GM21526 (cell line): ENCODE data around the gene SLC66A1.
"Not testable (repeated sequence)": the region's sequence is repeated elsewhere in the genome, so short reads cannot be mapped to it uniquely, and the experiment has no call there.

ENCODE experiments used
- ATAC-seq: cut with Tn5 transposase; IDR thresholded peaks from one replicate; pipeline ENCODE4 v1.9.1; 2021; ENCODE audit warnings: moderate library complexity; ENCODE audit not compliant: unreplicated experiment, low FRiP score

SLC66A1 gene

DNA sequence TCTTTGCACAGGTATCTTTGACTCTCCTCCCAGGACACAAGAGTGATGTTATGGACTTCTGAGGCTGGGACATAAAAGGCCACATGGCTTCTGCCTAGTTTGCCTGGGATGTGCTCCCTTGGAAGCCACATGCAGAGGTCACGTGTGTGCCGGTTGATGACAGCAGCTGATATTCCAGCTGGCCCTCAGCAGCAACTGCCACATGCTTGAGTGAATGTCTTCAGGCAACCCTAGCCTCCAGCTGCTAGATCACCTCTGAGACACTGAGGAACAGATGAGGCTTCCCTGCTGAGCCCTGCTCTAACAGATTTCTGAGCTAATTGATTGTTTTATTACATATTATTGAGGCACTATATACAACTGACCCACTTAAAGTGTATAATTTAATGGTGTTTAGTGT, 11.9 kb upstream of the SLC66A1 start:
- ATAC-seq: no peak

DNA sequence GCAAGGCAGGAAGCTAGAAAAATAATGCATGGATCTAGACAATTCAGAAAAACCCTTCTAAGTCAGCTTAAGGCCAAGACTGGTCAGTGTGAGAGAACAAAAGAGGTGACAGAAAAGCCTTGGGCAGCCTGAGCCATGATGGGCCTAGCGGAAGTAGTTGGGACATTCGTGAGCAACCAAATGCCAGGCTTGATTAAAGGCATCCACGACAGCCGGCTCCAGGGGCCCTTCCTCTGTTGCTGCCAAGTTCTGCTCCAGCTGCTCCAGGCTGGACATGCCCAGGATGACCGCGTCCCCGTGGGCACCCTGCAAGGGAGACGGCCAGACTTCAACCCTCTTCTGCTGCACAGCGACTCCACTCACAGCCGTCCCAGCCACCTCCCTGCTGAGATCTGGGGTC, 8.0 kb upstream of the SLC66A1 start:
- not testable (repeated sequence) for ATAC-seq

DNA sequence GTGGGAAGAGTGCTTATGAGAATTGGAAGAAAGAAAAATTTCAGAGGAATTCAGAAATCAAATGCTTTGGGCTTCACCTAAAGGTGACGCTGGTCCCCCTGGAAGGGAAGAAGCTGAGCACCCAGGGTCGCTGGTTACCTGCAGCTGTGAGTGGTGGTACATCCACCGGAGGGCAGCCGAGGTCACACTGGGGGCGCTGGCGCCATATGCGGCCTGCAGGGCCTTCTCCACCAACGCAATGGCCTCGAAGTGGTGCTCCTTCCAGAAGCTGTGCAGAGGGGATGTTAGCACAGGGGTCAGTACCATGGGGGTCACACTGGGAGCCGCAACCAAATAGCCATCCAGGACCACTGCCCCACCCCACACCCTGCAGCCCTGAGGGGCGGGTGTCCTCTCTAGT, 6.2 kb upstream of the SLC66A1 start:
- ATAC-seq: no peak

DNA sequence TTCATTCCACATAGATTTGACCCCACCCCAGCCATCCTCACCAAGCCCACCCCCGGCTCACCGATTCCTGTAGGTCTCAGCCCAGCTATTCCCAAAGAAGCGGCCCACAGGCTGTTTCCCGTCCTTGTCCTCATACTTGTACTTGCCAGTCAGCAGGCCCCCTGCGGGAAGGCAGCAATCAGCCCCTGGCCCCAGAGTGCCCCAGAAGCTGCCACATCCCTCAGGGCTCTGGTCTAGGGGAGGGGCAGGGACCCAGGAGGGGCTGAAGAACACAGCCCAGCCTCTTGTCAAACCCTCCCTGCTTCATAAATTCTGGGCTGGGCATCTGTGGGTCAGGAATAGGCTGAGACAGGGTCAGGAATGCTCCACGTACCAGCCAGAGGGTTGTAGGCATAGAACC, 5.2 kb upstream of the SLC66A1 start:
- no peak for ATAC-seq

DNA sequence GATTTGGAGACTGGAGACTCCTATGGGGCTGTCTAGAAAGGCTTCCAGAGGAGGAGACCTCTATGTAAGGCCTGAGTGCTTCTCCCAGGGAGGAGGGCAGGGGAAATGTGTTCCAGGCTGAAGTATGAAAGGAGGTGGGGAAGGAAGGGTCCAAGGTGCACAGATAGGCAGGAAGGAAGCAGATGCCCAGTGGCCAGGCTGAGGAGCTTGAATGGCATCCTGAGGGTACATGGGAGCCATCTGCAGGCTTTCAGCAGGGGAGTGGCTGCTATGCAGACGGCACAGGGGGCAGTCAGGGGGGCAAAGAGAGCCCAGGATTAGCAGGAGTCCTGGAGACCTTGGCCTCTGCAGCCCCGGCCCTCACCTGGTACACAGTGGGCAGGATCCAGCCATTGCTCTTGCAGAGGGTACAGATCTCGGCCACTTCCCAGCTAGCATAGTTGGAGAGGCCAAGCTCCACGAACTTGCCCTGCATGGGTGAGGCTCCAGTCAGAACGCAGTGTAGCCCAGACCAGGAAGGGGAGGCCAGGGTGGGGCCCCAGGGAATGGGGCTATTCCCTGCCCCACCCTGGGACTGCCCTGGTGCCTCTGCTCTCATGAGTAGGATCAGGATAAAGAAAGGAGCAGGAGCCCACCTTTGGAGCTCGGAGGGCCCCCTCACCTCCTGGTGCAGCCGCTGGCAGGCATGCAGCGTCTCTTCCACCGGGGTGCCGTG, 4.2 kb upstream of the SLC66A1 start:
- no peak for ATAC-seq

DNA sequence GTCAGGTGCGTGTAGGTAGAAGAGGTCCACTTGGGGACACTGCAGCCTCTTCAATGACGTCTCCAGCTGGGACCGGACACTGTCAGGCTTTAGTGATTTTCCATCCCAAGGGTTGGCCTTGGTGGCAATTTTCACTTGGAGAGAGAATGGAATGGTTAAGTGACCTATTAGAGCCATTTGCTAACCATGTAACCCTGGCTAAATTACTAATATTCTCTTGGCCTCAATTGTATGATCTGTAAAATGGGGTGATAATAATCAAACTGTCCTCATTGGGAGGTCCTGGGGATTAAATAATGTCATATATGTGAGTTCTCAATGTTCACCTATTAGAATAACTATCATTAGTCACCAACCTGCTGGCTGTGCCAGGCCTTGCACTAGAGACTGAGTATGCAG, 3.6 kb upstream of the SLC66A1 start:
- no peak for ATAC-seq

DNA sequence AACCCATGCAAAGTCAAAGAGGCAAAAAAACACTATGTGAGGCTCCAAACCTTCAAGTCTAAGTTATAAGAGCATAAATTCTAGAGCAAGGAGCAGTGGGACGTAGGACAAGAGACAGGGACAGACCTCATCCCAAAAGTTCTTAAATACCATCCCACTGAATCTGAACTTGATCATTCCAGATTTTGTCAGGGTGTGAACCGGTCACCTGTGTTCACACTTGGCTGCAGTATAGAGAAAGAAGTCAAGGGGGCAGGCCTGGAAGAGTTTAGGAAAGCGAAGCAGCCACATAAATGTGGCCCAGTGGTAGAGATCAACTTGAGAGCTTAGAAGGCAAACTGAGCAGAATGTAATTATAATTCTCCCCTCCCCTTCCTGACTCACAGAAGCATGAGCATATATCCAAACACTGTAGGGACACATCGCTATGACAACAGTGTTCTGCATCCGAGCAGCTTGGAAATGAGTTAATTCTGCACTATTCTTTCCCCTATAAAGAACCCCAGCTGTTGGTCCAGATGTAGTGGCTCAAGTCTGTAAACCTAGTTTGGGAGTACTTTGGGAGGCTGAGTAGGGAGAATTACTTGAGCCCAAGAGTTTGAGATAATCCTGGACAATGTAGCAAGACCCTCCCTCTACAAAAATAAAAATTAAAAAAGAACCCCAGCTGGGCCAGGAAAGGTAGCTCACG, 2.9 kb upstream of the SLC66A1 start:
- ATAC-seq: no peak

DNA sequence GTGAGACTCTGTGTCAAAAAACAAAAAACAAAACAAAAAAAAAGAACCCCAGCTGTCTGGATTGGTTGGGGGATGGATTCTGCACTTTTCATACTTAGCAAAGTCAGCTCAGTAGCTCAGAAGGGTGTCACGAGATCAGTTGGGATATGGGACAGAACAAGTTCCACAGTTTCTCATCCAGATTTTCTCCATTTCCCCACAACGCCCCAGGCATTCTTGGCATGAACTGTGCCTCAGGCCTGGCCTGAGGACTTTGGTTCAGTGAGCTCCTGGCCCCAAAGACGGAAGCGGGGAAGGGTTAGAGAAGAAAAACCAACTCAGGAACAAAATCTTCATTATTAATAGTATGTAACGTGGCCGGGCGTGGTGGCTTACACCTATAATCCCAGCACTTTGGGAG, 2.1 kb upstream of the SLC66A1 start:
- no peak for ATAC-seq

DNA sequence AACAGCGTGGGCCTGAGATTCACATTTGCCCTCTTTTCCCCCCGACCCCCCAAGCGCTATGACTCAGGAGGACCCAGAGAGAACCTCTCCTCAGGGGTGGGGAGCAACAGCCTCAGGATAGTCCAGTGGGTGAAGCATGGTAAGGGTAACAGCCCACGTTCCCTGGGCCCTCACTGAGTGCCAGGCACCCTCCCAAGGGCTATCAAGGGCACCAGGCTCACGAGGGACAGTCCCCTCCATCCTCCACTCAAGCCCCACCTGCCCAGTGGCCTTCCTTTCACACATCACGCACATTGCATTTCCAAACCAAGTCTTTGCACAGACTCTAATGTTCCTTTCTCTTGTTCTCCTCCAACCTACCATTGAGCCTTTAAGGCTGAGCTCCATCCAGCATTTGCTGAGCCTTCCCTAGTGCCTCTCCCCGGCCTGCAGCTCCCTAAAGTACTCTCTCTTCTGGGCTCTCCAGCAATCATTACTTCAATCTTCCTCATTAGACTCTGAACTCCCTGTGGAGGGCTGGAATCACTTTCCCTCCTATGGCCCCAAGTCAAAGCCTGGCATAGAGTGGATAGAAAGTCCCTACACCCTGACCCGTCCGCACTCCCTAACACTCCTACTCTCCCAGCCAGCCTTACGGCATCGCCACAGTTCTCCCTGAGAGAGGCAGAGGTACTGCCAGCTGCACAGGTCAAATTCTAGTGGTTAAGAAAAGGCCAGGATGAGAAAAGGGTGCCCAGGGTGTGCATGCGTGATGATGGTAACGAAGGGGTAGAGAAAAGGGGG, 1.2 kb upstream of the SLC66A1 start:
- ATAC-seq: no peak

DNA sequence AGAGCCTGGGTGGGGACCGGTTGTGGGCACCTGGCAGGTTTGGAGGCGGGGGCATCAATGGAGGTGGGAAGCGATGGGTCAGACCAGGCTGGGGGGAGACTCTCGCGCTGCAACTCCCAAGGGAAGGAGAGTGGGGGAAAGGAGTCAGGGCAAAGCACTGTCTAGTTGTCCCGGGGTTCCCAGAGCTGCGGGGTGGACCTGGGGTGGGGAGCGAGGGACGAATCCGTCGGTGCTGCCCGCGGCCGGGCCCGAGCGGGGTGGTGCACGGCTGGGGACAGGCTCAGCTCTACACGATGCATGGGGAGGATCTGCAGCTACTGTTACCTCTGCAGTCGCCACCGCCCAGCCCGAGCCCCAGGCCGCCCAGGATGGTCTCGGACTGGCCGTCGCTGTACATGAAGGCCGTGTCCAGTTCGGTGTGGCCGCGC, 609 bp upstream of the SLC66A1 start:
- ATAC-seq: no peak

DNA sequence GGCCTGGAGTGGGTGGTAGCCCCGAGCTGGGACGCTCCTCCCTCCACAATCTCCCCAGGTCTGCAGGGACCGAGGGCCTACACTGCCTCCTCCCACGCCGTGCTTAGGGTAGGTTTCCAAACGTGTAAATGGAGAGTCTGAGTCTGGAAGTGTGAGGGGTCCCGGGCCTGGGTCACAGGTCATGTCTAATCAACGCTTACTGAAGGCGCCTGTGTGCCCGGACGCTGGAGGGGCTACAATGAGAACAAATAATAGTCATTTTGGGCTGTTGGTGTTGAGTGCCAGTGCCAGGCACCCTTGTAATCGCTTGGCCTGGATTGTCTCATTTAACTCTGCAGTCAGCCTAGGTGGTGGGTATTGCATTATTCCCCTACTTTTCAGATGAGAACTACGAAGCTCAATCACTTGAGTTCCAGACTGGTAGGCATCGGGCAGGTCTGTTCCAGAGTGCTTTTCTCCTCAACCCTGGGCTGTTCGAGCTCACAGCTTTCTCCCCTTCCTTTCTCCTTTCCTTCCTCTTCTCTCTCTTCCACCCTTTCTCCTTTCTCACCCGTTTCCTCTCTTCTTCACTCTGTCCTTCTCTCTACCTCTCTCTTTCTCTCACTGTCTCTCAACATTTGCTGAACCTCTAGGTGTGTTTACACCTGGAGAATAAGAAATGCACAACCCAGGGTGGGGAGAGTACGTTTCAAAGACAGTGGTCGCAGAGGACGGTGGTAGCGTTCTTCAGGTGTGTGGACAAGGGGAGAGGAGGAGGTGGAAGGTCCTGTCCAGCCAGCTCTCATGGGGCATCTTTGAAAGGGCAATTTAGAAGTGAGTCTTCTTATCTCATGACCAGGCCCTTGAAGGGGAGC, 883 bp downstream of the SLC66A1 start:
- ATAC-seq: no peak

DNA sequence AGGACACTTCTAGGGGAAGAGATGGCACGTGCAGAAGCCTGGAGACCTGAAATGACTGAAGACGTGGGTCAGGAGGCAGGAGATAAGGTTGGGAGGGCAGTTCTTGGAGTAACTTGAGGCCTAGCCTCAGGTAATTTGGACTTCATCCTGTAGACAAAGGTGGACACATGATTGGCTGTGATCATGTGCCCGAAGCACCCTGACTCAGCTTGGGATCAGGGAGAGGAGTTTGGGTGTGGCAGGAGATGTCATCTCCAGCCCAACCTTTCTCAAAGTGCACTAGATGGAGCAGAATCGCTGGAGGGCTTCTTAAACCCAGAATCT, 1.5 kb downstream of the SLC66A1 start:
- no peak for ATAC-seq

DNA sequence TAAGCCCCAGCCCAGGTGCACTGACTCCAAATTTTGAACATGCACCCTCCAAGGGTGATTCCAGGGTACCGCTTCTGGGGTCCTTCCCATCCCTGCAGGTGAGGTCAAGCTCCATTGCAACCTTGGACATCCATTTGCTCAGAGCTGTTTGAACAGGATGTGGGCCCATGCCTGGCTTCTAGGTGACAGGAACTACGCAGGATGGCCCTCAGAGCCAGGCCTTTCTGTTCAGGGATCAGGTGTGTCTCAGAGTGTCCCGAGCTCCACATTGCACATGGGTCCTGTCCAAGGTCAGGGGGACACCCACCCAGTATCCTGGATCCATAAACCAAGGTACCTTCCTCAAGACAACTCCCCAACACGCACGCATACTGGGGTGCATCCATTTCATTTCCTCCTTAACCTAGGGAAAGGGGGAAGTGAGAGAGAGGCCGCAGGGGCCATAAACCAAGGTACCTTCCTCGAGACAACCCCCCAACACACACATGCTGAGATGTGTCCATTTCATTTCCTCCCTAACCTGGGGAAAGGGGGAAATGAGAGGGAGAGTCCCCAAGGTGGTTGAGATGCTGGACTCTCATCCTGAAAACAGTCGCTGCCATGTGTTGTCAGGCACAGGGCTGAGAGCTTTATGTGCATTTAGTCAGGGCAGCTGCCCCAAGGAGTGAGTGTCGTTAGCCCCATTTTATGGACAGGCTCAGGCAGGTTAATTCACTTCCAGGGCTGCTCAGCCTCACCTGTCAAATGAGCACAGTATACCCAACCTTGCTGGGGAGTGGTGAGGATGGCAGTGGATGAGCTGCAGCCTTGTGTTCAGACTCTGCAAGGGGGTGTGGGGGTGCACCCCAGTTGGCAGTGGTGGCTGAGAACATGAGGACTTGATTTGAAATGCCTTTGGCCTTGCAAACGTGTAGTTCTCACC, 2.1 kb downstream of the SLC66A1 start:
- no peak for ATAC-seq

DNA sequence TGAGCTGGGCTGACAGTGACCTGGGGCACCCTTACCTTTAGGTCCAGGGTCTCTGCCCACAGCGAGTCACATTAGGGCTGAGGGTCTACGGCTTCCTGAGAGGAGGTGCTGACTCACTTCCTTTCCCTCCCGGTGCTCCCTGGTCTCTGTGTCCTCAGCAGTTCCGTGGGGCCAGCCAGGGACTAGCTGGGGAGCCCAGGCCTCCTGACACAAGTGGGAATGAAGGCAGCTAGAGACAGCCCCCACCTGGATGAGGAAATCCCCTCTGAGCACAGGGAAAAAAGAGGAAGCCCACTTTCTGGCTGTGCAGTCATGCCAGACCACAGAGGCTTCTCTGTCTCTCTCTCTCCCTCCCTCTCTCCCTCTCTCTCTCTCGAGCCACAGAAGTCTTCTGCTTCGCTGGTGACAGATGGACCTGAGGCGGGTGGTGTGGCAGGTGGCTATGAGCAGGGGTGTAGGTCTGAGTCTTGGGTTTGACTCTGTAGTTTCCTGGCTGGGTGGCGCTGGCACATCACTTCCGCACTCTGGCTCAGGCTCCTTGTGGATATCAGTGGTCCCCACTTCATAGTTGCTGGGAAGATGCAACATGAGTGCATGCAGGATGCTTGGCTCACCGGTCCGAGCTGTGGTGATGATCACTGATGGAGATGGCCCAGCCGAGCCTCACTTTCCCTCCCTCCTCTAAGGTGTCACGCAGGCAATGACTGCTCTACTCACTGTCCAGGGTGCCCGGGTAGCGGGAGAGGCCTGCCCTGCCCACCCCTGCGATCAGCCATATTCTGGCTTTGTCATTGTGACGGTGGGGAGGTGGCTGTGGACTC, 3.5 kb downstream of the SLC66A1 start:
- no peak for ATAC-seq

DNA sequence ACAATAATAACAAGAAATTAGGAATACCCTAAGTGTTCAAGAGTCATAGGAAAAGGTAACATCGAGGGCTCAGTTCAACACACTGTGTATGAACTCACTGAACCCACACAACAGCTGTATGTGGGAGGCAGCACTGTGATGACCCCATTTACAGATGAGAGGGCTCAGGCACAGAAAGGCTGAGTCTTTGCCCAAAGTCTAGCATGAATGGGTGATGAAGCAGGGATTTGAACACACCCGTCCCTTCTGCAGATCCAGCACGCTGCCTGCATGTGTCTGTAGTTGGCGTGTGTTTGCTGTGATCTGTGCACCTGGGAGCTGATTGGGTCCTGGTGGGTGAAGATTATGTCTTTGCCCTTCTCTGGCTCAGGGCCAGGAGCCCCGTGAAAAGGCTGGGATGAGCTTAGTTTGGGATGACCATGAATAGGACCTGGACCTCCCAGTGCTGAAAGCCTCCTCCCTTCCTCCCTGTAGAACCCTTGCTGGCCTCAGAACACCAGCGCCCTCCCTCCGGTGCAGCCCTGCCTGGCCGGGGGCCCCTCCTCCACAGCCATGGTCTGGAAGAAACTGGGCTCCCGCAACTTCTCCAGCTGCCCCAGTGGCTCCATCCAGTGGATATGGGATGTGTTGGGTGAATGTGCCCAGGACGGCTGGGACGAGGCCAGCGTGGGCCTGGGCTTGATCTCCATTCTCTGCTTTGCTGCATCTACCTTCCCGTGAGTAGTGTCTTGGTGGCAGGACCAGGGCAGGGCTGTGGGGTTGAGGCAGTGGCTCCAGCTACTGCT, 5.2 kb downstream of the SLC66A1 start:
- no peak for ATAC-seq

DNA sequence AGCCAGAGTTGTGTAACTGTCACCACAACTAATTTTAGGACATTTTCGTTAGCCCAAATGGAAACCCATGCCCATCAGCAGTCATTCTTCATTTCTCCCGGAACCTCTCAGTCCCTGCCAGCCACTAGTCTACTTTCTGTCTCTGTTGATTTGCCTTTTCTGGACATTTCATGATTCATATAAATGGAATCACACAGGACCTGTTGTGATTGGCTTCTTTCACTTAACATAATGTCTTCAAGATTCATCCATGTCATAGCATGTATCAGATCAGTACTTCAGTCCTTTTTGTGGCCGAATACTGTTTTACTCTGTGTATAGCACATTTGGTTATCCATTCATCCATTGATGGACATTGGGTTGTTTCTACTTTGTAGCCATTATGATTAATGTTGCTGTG, 7.1 kb downstream of the SLC66A1 start:
- no peak for ATAC-seq

DNA sequence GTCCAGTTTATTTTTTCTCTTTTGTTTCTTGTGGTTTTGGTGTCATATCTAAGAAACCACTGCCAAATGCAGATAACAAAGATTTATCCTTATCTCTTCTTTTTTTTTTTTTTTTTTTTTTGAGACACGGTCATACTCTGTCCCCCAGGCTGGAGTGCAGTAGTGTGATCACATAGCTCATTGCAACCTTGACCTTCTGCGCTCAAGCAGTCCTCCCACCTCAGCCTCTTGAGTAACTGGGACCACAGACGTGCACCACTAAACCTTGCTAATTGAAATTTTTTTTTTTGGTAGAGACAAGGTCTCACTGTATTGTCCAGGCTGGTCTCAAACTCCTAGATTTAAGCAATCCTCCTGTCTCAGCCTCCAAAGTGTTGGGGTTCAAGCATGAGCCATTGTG, 8.9 kb downstream of the SLC66A1 start:
- no peak for ATAC-seq

DNA sequence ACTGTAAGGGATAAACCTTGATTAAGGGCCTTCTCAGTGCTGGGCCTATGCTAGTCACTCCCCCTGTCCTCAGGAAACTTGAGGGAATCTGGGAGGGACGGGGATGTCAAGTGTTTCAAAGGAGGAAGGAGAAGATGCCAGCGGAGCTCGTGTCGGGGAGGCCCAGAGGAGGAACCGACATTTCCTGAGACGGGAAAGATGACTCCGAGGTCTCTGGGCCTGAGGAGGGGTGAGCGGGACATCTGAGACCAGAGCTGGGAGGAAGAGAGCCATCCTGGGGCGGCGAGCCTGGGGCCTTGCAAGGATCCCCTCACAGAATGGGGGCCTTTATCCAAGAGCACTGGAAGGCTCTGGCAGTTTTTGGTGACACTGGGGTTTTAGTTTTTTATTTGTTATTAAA, 10.4 kb downstream of the SLC66A1 start:
- ATAC-seq: no peak
